Loucy (cell line): Measurements from ENCODE around the gene POU2F2.

Experiments
- H2AFZ ChIP-seq: fragments of 200-600 bp; sonication (generic); 2 replicates; pipeline ENCODE4 v1.6.0; 2016; ENCODE audit warnings: antibody characterized with exemption, mild to moderate bottlenecking, low read length, moderate library complexity
- H3F3A ChIP-seq: fragments of 200-600 bp; 2 replicates; pipeline ENCODE4 v1.6.0; 2016; ENCODE audit warnings: antibody characterized with exemption, low read depth, mild to moderate bottlenecking
- H3K27me3 ChIP-seq: fragments of 200-600 bp; sonication (generic); 2 replicates; pipeline ENCODE4 v1.6.1; 2014; ENCODE audit warnings: low read length, mild to moderate bottlenecking; ENCODE audit not compliant: insufficient read depth, poor library complexity, severe bottlenecking
- H3K36me3 ChIP-seq: fragments of 200-600 bp; sonication (generic); 2 replicates; pipeline ENCODE4 v1.6.1; 2016; ENCODE audit warnings: low read length; ENCODE audit not compliant: insufficient read depth
- H3K4me1 ChIP-seq: fragments of 200-600 bp; sonication (generic); 2 replicates; pipeline ENCODE4 v1.5.1; 2014; ENCODE audit warnings: low read length, mild to moderate bottlenecking; ENCODE audit not compliant: insufficient read depth, poor library complexity, severe bottlenecking
- H3K4me2 ChIP-seq: fragments of 200-600 bp; sonication (generic); 2 replicates; pipeline ENCODE4 v1.6.0; 2014; ENCODE audit warnings: antibody characterized with exemption, low read length, low read depth, mild to moderate bottlenecking; ENCODE audit not compliant: poor library complexity, severe bottlenecking
- H3K4me3 ChIP-seq: fragments of 200-600 bp; sonication (generic); 2 replicates; pipeline ENCODE4 v1.5.1; 2014; ENCODE audit warnings: low read length, mild to moderate bottlenecking, mixed read lengths; ENCODE audit not compliant: poor library complexity, severe bottlenecking
- H3K79me2 ChIP-seq: fragments of 200-600 bp; sonication (generic); 2 replicates; pipeline ENCODE4 v1.6.1; 2014; ENCODE audit warnings: low read length; ENCODE audit not compliant: insufficient read depth
- H3K9ac ChIP-seq: fragments of 200-600 bp; sonication (generic); 2 replicates; pipeline ENCODE4 v1.6.0; 2014; ENCODE audit warnings: mild to moderate bottlenecking, low read depth, low read length, moderate library complexity; ENCODE audit not compliant: poor library complexity, severe bottlenecking
- H3K9me2 ChIP-seq: fragments of 200-600 bp; sonication (generic); replicated peaks from 2 replicates; pipeline ENCODE4 v1.6.1; 2016; ENCODE audit warnings: low read depth, low read length, mixed read lengths
- H3K9me3 ChIP-seq: fragments of 200-600 bp; sonication (generic); 2 replicates; pipeline ENCODE4 v1.6.1; 2014; ENCODE audit warnings: mild to moderate bottlenecking, antibody characterized with exemption, low read length, low read depth; ENCODE audit not compliant: insufficient read depth
- H4K20me1 ChIP-seq: fragments of 200-600 bp; sonication (generic); 2 replicates; pipeline ENCODE4 v1.6.0; 2014; ENCODE audit warnings: antibody characterized with exemption, low read length, mild to moderate bottlenecking; ENCODE audit not compliant: insufficient read depth, poor library complexity, severe bottlenecking
- CTCF ChIP-seq: fragments of 200-600 bp; sonication (generic); conservative IDR thresholded peaks from 2 replicates; pipeline ENCODE4 v1.5.1; 2014; ENCODE audit warnings: mild to moderate bottlenecking, antibody characterized with exemption, low read length
- EZH2phosphoT487 ChIP-seq: fragments of 200-600 bp; IDR thresholded peaks from 2 replicates; pipeline ENCODE4 v1.6.1; 2018; ENCODE audit warnings: antibody characterized with exemption, mild to moderate bottlenecking, moderate library complexity, borderline replicate concordance

Gene POU2F2

GRCh38 chr19:42174958-42175734, 42.9 kb upstream of the POU2F2 start:
- no peak overlapping the region for H3K4me2 ChIP-seq
- no peaks in the 10 kb centered on the region for H3K79me2 ChIP-seq
- H3K9me3 ChIP-seq, result no peaks in the 10 kb centered on the region
- TF ChIP-seq EZH2phosphoT487, result no peak
- no peak for TF ChIP-seq CTCF
- H3K9me2 ChIP-seq, result no peaks in the 10 kb centered on the region
- H4K20me1 ChIP-seq, result no peaks in the 10 kb centered on the region
- no peak overlapping the region for H3K4me3 ChIP-seq
- no peaks in the 10 kb centered on the region for H3K36me3 ChIP-seq
- H2AFZ ChIP-seq, result no peak overlapping the region
- no peak overlapping the region for H3K9ac ChIP-seq
- H3K27me3 ChIP-seq, result peaks cover 24% of the 10 kb centered on the region
- no peaks in the 10 kb centered on the region for H3F3A ChIP-seq
- H3K4me1 ChIP-seq, result no peaks in the 10 kb centered on the region

- no peaks in the 10 kb centered on the region for H3F3A ChIP-seq
- no peak for TF ChIP-seq CTCF
- TF ChIP-seq EZH2phosphoT487, result no peak
- H3K9me3 ChIP-seq, result no peaks in the 10 kb centered on the region
- H3K9ac ChIP-seq, result no peak overlapping the region
- no peaks in the 10 kb centered on the region for H3K36me3 ChIP-seq
- peaks cover 24% of the 10 kb centered on the region for H3K27me3 ChIP-seq
- H2AFZ ChIP-seq, result no peak overlapping the region
- H3K4me1 ChIP-seq, result no peaks in the 10 kb centered on the region
- H3K9me2 ChIP-seq, result no peaks in the 10 kb centered on the region
- H3K79me2 ChIP-seq, result no peaks in the 10 kb centered on the region
- H3K4me3 ChIP-seq, result no peak overlapping the region
- no peak overlapping the region for H3K4me2 ChIP-seq
- no peaks in the 10 kb centered on the region for H4K20me1 ChIP-seq
Measured at GRCh38 chr19:42174188-42174587, 41.9 kb upstream of the POU2F2 start.

- Histone ChIP-seq H3K4me1 (no peaks in the 10 kb centered on the region), H3K9me3 (no peaks in the 10 kb centered on the region), H3K4me2 (no peak overlapping the region), H3K9me2 (no peaks in the 10 kb centered on the region), H3K36me3 (no peaks in the 10 kb centered on the region), H3K4me3 (no peak overlapping the region), H3F3A (no peaks in the 10 kb centered on the region), H3K9ac (no peak overlapping the region), H4K20me1 (no peaks in the 10 kb centered on the region), H3K27me3 (peaks cover 23% of the 10 kb centered on the region), H2AFZ (no peak overlapping the region), H3K79me2 (no peaks in the 10 kb centered on the region)
- TF ChIP-seq EZH2phosphoT487 (no peak), CTCF (no peak)
Measured at GRCh38 chr19:42173695-42174094, 41.4 kb upstream of the POU2F2 start.
